NB4 (cell line): ENCODE results near the gene ADGRF3.

ENCODE experiments used
- POLR2A ChIP-seq: IDR thresholded peaks from 2 replicates; pipeline ENCODE4 v1.6.1; 2011; ENCODE audit warnings: mild to moderate bottlenecking; ENCODE audit not compliant: insufficient read length; ENCODE audit errors: extremely low read depth
- TF ChIP-seq, protein P1 (sequence below): IDR thresholded peaks from one replicate; pipeline ENCODE4 v1.5.1; 2012; ENCODE audit warnings: low read depth, low read length

DNA sequence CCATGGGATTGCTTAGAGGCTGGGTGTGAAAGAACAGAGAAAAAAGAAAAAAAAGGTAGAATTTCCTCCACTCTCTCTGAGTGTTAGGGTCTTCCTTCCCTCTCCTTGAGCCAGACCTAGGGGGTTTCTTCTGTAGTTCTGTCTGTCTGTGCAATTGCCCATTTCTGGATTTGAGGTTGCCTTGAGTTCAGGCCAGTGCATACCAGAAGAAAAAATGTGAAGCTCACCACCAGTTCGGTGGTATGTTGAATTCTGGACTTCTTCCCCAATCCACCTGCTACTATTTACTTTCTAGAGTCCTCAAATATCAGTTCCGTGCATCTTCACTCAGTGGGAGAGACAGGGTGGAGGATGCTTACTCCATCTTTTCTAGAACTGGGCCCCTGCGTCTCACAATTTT is 16.0 kb downstream of the ADGRF3 start:
- no peak for TF ChIP-seq POLR2A
- TF ChIP-seq, protein P1, sequence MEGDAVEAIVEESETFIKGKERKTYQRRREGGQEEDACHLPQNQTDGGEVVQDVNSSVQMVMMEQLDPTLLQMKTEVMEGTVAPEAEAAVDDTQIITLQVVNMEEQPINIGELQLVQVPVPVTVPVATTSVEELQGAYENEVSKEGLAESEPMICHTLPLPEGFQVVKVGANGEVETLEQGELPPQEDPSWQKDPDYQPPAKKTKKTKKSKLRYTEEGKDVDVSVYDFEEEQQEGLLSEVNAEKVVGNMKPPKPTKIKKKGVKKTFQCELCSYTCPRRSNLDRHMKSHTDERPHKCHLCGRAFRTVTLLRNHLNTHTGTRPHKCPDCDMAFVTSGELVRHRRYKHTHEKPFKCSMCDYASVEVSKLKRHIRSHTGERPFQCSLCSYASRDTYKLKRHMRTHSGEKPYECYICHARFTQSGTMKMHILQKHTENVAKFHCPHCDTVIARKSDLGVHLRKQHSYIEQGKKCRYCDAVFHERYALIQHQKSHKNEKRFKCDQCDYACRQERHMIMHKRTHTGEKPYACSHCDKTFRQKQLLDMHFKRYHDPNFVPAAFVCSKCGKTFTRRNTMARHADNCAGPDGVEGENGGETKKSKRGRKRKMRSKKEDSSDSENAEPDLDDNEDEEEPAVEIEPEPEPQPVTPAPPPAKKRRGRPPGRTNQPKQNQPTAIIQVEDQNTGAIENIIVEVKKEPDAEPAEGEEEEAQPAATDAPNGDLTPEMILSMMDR = no peak
